Uterus (tissue), 2 donors: Measurements from ENCODE around the gene TNNI3K.

Experiments
- POLR2A ChIP-seq, 2 donors: fragments of 450-650 bp; IDR thresholded peaks; one replicate each; pipeline ENCODE4 v1.6.1; 2016; ENCODE audit warnings: antibody characterized with exemption in 2 of 2, mild to moderate bottlenecking in 1 of 2, moderate library complexity in 1 of 2
- TF ChIP-seq, protein P1 (sequence below), 4 experiments: fragments of 200-600 bp in 2 of 4; fragments of 450-650 bp in 2 of 4; sonication (generic) in 2 of 4; IDR thresholded peaks; one replicate each; pipeline ENCODE4 v1.5.1; 2016 to 2019; ENCODE audit warnings: antibody characterized with exemption in 4 of 4, mild to moderate bottlenecking in 2 of 4, moderate library complexity in 1 of 4

GRCh38 chr1:74402873-74403272 is 167.7 kb downstream of the TNNI3K start:
- TF ChIP-seq, protein P1, sequence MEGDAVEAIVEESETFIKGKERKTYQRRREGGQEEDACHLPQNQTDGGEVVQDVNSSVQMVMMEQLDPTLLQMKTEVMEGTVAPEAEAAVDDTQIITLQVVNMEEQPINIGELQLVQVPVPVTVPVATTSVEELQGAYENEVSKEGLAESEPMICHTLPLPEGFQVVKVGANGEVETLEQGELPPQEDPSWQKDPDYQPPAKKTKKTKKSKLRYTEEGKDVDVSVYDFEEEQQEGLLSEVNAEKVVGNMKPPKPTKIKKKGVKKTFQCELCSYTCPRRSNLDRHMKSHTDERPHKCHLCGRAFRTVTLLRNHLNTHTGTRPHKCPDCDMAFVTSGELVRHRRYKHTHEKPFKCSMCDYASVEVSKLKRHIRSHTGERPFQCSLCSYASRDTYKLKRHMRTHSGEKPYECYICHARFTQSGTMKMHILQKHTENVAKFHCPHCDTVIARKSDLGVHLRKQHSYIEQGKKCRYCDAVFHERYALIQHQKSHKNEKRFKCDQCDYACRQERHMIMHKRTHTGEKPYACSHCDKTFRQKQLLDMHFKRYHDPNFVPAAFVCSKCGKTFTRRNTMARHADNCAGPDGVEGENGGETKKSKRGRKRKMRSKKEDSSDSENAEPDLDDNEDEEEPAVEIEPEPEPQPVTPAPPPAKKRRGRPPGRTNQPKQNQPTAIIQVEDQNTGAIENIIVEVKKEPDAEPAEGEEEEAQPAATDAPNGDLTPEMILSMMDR (IDR thresholded peaks at IDR 0.05) = no peak
- TF ChIP-seq POLR2A (IDR thresholded peaks at IDR 0.05) = no peak
